ENCODE measurements around the gene TUT7.
"Not testable (repeated sequence)": the region's sequence is repeated elsewhere in the genome, so short reads cannot be mapped to it uniquely, and the experiment has no call there.

Gene TUT7

GRCh38 chr9:86354011-86354817 lies at the start of gene TUT7:
Gene TUT7 (minus strand): TSS chr9:86354410. CDS start chr9:86353199, 1,211 bp downstream.
- peak; percentile 88 for DNase-seq (ENCODE audit: low read depth)

- DNase-seq (ENCODE audit: low read depth): no peak
Observed at GRCh38 chr9:86402591-86402990, 48.4 kb upstream of the TUT7 start.

GRCh38 chr9:86396412-86396811 lies 42.2 kb upstream of the TUT7 start:
- DNase-seq (ENCODE audit: low read depth): no peak

- DNase-seq (ENCODE audit: low read depth): not testable (repeated sequence)
Observed at GRCh38 chr9:86390184-86390583, 36.0 kb upstream of the TUT7 start.

- no peak for DNase-seq (ENCODE audit: low read depth)
Observed at GRCh38 chr9:86389628-86390027, 35.4 kb upstream of the TUT7 start.

GRCh38 chr9:86387376-86387775 lies 33.2 kb upstream of the TUT7 start:
- no peak for DNase-seq (ENCODE audit: low read depth)

GRCh38 chr9:86383000-86383399 lies 28.8 kb upstream of the TUT7 start:
- not testable (repeated sequence) for DNase-seq (ENCODE audit: low read depth)

GRCh38 chr9:86376016-86376415 lies 21.8 kb upstream of the TUT7 start:
- no peak for DNase-seq (ENCODE audit: low read depth)

GRCh38 chr9:86369810-86370209 lies 15.6 kb upstream of the TUT7 start:
- no peak for DNase-seq (ENCODE audit: low read depth)

- peak; percentile 64 for DNase-seq (ENCODE audit: low read depth)
Observed at GRCh38 chr9:86368871-86369521, 14.8 kb upstream of the TUT7 start.

- DNase-seq (ENCODE audit: low read depth): no peak
Observed at GRCh38 chr9:86361176-86361575, 7.0 kb upstream of the TUT7 start.

- no peak for DNase-seq (ENCODE audit: low read depth)
Observed at GRCh38 chr9:86359151-86359879, 5.1 kb upstream of the TUT7 start.

- no peak for DNase-seq (ENCODE audit: low read depth)
Observed at GRCh38 chr9:86356871-86357866, 3.0 kb upstream of the TUT7 start.

GRCh38 chr9:86355814-86356213 lies 1.6 kb upstream of the TUT7 start:
- DNase-seq (ENCODE audit: low read depth): no peak

- DNase-seq (ENCODE audit: low read depth): no peak
Observed at GRCh38 chr9:86354818-86355309, 654 bp upstream of the TUT7 start.

- no peak for DNase-seq (ENCODE audit: low read depth)
Observed at GRCh38 chr9:86353655-86354010, 577 bp downstream of the TUT7 start.

- no peak for DNase-seq (ENCODE audit: low read depth)
Observed at GRCh38 chr9:86352440-86353077, 1.7 kb downstream of the TUT7 start.

GRCh38 chr9:86351880-86352279 lies 2.3 kb downstream of the TUT7 start:
- no peak for DNase-seq (ENCODE audit: low read depth)

- no peak for DNase-seq (ENCODE audit: low read depth)
Observed at GRCh38 chr9:86350006-86350760, 4.0 kb downstream of the TUT7 start.

- DNase-seq (ENCODE audit: low read depth): no peak
Observed at GRCh38 chr9:86349271-86349670, 4.9 kb downstream of the TUT7 start.

Data from fibroblast of the conjunctiva (primary cell).